Keratinocyte (primary cell): Measurements from ENCODE around the gene ARHGEF33. TPM values are rescaled to one million over a fixed set of nuclear protein-coding genes. Genes with fewer than 3 reads are reported as not detected.

Experiments
- DNase-seq: peaks from one replicate; pipeline ENCODE4 v3.0.0-alpha.2; 2011; ENCODE audit warnings: low read depth, missing footprints, low spot score
- FAIRE-seq: peaks from 2 replicates; lab custom pipeline; 2011; peaks lifted over from hg19 to GRCh38; lab: Jason Lieb, UNC
- H2AFZ ChIP-seq: 2 replicates; pipeline ENCODE4 v1.6.0; 2012; ENCODE audit warnings: low read length, control low read depth, inconsistent platforms; ENCODE audit not compliant: control insufficient read depth
- H3K27ac ChIP-seq: 2 replicates; pipeline ENCODE4 v1.5.1; 2011; ENCODE audit warnings: low read length; ENCODE audit not compliant: control insufficient read depth, insufficient read depth
- H3K27me3 ChIP-seq: 3 replicates; pipeline ENCODE4 v1.6.0; 2011; ENCODE audit warnings: low read length; ENCODE audit not compliant: control insufficient read depth, insufficient read depth; ENCODE audit errors: extremely low read depth
- H3K36me3 ChIP-seq, 2 experiments: 2 replicates in 1 of 2; 3 replicates in 1 of 2; pipeline ENCODE4 v1.5.1; 2011; ENCODE audit warnings: low read length in 2 of 2, mild to moderate bottlenecking in 1 of 2; ENCODE audit not compliant: control insufficient read depth in 2 of 2, insufficient read depth in 2 of 2; ENCODE audit errors: extremely low read depth in 1 of 2
- H3K4me1 ChIP-seq: 3 replicates; pipeline ENCODE4 v1.5.1; 2011; ENCODE audit warnings: low read length; ENCODE audit not compliant: control insufficient read depth, insufficient read depth; ENCODE audit errors: extremely low read depth
- H3K4me2 ChIP-seq: 3 replicates; pipeline ENCODE4 v1.6.0; 2011; ENCODE audit warnings: low read depth, low read length; ENCODE audit not compliant: control insufficient read depth, insufficient read depth; ENCODE audit errors: extremely low read depth
- H3K4me3 ChIP-seq, 3 experiments: fragments of 200-600 bp in 1 of 3; sonication (generic) in 1 of 3; 2 replicates in 2 of 3; 3 replicates in 1 of 3; pipeline ENCODE4 v1.5.1; 2011 to 2016; ENCODE audit warnings: low read length in 3 of 3, mild to moderate bottlenecking in 3 of 3, control low read depth in 2 of 3, inconsistent platforms in 1 of 3, low read depth in 1 of 3, mixed read lengths in 1 of 3, mixed run types in 1 of 3, moderate library complexity in 1 of 3; ENCODE audit not compliant: control insufficient read depth in 2 of 3, insufficient read depth in 2 of 3; ENCODE audit errors: extremely low read depth in 1 of 3
- H3K79me2 ChIP-seq: 2 replicates; pipeline ENCODE4 v1.6.0; 2012; ENCODE audit warnings: low read length; ENCODE audit not compliant: control insufficient read depth, insufficient read depth
- H3K9ac ChIP-seq: 3 replicates; pipeline ENCODE4 v1.6.0; 2011; ENCODE audit warnings: low read length; ENCODE audit not compliant: control insufficient read depth, insufficient read depth; ENCODE audit errors: extremely low read depth
- H3K9me1 ChIP-seq: 3 replicates; pipeline ENCODE4 v1.6.0; 2011; ENCODE audit warnings: low read length; ENCODE audit not compliant: control insufficient read depth, insufficient read depth; ENCODE audit errors: extremely low read depth
- H3K9me3 ChIP-seq: 2 replicates; pipeline ENCODE4 v1.5.1; 2012; ENCODE audit warnings: low read depth, low read length; ENCODE audit not compliant: control insufficient read depth
- H4K20me1 ChIP-seq: 3 replicates; pipeline ENCODE4 v1.6.0; 2011; ENCODE audit warnings: low read length; ENCODE audit not compliant: control insufficient read depth, insufficient read depth; ENCODE audit errors: extremely low read depth
- EZH2 ChIP-seq: IDR thresholded peaks from one replicate; pipeline ENCODE4 v1.6.1; 2012; ENCODE audit warnings: inconsistent platforms, mild to moderate bottlenecking, low read length, moderate library complexity
- dilution Hi-C: fragments of 300-500 bp; cut with MboI; formaldehyde crosslinking; loops from one replicate; pipeline ENCODE4 v1.7.0; 2020; ENCODE audit warnings: low sequenced_read_pairs; ENCODE audit not compliant: extremely low pct_ligation_motif_present
- polyA plus RNA-seq, 5 experiments: library from polyadenylated mRNA; depleted of rRNA in 3 of 5; stranded (reverse) in 3 of 5; stranded (forward) in 1 of 5; unstranded in 1 of 5; fragments of >200 nt; gene quantifications; 1 replicate in 1 of 5; 2 replicates in 3 of 5; 3 replicates in 1 of 5; pipeline versions ENCODE4 v1.2.1 to v1.2.3, GENCODE V29; 2011 to 2012; ENCODE audit warnings: missing spikeins in 2 of 5, low read depth in 1 of 5, low replicate concordance in 1 of 5
- TF ChIP-seq, protein P1 (sequence below), 3 experiments: IDR thresholded peaks in 1 of 3; conservative IDR thresholded peaks in 1 of 3; optimal IDR thresholded peaks in 1 of 3; 2 replicates in 2 of 3; 3 replicates in 1 of 3; pipeline versions ENCODE3 to v1.5.1; 2011; ENCODE audit warnings: low read length in 3 of 3, mild to moderate bottlenecking in 3 of 3, moderate library complexity in 2 of 3, control low read depth in 1 of 3, inconsistent platforms in 1 of 3; ENCODE audit not compliant: insufficient read depth in 2 of 3; ENCODE audit errors: extremely low read depth in 1 of 3

Gene ARHGEF33
- polyA plus RNA-seq, 1 donor (not counting 4 experiments of a cell fraction or from before 2014, with no cell fraction given) = 0.09 TPM

GRCh38 chr2:38898256-38898655 is 8.6 kb downstream of the ARHGEF33 start:
- H2AFZ ChIP-seq = no peak overlapping the region
- no peaks in the 10 kb centered on the region for H3K4me1 ChIP-seq
- H3K27me3 ChIP-seq = no peaks in the 10 kb centered on the region
- no peaks in the 10 kb centered on the region for H3K9me3 ChIP-seq
- no peaks in the 10 kb centered on the region for H3K79me2 ChIP-seq
- no peak overlapping the region for H3K4me3 ChIP-seq
- no peak overlapping the region for H3K4me2 ChIP-seq
- H3K9ac ChIP-seq = no peak overlapping the region
- dilution Hi-C loops = no loop called here
- H3K9me1 ChIP-seq = no peaks in the 10 kb centered on the region
- no peak overlapping the region for H3K27ac ChIP-seq
- no peak for TF ChIP-seq EZH2
- TF ChIP-seq, protein P1, sequence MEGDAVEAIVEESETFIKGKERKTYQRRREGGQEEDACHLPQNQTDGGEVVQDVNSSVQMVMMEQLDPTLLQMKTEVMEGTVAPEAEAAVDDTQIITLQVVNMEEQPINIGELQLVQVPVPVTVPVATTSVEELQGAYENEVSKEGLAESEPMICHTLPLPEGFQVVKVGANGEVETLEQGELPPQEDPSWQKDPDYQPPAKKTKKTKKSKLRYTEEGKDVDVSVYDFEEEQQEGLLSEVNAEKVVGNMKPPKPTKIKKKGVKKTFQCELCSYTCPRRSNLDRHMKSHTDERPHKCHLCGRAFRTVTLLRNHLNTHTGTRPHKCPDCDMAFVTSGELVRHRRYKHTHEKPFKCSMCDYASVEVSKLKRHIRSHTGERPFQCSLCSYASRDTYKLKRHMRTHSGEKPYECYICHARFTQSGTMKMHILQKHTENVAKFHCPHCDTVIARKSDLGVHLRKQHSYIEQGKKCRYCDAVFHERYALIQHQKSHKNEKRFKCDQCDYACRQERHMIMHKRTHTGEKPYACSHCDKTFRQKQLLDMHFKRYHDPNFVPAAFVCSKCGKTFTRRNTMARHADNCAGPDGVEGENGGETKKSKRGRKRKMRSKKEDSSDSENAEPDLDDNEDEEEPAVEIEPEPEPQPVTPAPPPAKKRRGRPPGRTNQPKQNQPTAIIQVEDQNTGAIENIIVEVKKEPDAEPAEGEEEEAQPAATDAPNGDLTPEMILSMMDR (optimal IDR thresholded peaks at IDR 0.05 in 1 of 3, IDR thresholded peaks at IDR 0.05 in 1 of 3, conservative IDR thresholded peaks at IDR 0.05 in 1 of 3; ENCODE audit: extremely low read depth in 1 of 3, insufficient read depth in 2 of 3, low read length in 3 of 3) = no peak
- no peak for DNase-seq
- no peaks in the 10 kb centered on the region for H3K36me3 ChIP-seq
- no peak for FAIRE-seq
- no peaks in the 10 kb centered on the region for H4K20me1 ChIP-seq

GRCh38 chr2:38900726-38901125 is 11.1 kb downstream of the ARHGEF33 start:
- H2AFZ ChIP-seq = no peak overlapping the region
- no peaks in the 10 kb centered on the region for H3K9me3 ChIP-seq
- H3K4me3 ChIP-seq = no peak overlapping the region
- H3K27ac ChIP-seq = no peak overlapping the region
- no peak overlapping the region for H3K4me2 ChIP-seq
- FAIRE-seq (no peak), DNase-seq (no peak)
- H3K36me3 ChIP-seq = no peaks in the 10 kb centered on the region
- H3K9me1 ChIP-seq = no peaks in the 10 kb centered on the region
- peaks cover 2% of the 10 kb centered on the region for H3K4me1 ChIP-seq
- dilution Hi-C loops = no loop called here
- no peaks in the 10 kb centered on the region for H4K20me1 ChIP-seq
- no peaks in the 10 kb centered on the region for H3K27me3 ChIP-seq
- H3K9ac ChIP-seq = no peak overlapping the region
- H3K79me2 ChIP-seq = no peaks in the 10 kb centered on the region
- no peak for TF ChIP-seq EZH2
- TF ChIP-seq, protein P1 (optimal IDR thresholded peaks at IDR 0.05 in 1 of 3, IDR thresholded peaks at IDR 0.05 in 1 of 3, conservative IDR thresholded peaks at IDR 0.05 in 1 of 3; ENCODE audit: extremely low read depth in 1 of 3, insufficient read depth in 2 of 3, low read length in 3 of 3) = no peak
